ENCODE data around the gene SLC18A3. TPM values are rescaled to one million over a fixed set of nuclear protein-coding genes. Genes with fewer than 3 reads are reported as not detected.

SLC18A3 gene
- total RNA-seq, 2 donors from 2014 or later = not detected

GRCh38 chr10:49631975-49632374 lies 21.9 kb downstream of the SLC18A3 start:
- no peak overlapping the region for H3K27ac Mint-ChIP-seq
- no peak for ATAC-seq
- H3K9me3 Mint-ChIP-seq = no peaks in the 10 kb centered on the region

GRCh38 chr10:49632406-49633317 lies 22.6 kb downstream of the SLC18A3 start:
- H3K36me3 Mint-ChIP-seq = no peaks in the 10 kb centered on the region
- DNase-seq (ENCODE audit: low spot score in 2 of 2) (peak in 1 of 2 donors; percentile 20), ATAC-seq (no peak)
- no peaks in the 10 kb centered on the region for H3K9me3 Mint-ChIP-seq
- H3K27ac Mint-ChIP-seq = no peak overlapping the region

More at GRCh38 chr10:49631975-49632374, 21.9 kb downstream of the SLC18A3 start:
- H3K36me3 Mint-ChIP-seq = no peaks in the 10 kb centered on the region
- DNase-seq (ENCODE audit: low spot score in 2 of 2) = peak in 1 of 2 donors; percentile 43

DNA sequence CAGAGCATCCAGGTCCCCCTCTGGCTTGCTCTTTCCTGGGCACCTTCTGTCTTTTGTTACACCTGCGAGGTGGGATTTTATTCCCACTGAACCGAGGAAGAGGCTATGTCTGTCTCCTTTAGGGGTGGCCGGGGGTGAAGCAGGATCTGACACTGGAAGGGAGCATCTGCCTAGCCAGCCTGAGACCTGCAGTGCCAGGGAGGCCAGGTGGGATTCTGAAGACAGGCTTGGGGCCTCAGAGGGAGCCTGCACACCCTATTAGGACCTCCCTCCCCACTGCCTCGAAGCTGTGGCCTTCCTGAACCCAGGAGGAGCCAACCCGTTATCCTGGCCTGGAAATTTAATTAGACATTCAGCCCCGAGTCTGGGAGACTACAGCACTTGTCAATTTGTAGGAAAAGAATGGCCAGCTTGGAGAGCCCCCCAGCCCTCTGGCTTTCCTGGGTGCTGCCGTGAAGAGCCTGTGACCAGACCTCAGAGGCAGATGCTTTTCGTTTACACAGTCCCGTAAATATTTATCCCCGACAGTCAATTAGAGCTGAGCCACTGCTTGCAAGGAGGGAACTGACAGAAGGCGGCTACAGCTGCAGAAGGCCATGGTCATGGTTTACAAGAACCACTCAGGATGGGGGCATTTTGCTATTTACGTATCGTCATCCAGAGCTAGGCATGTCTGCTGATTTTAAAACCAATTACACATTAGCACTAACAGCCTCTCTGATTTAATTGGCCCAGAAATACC lies 23.4 kb downstream of the SLC18A3 start:
- H3K36me3 Mint-ChIP-seq = no peaks in the 10 kb centered on the region
- no peaks in the 10 kb centered on the region for H3K9me3 Mint-ChIP-seq
- no peak overlapping the region for H3K27ac Mint-ChIP-seq
- no peak for ATAC-seq
- DNase-seq (ENCODE audit: low spot score in 2 of 2) = peak in 1 of 2 donors; percentile 11

DNA sequence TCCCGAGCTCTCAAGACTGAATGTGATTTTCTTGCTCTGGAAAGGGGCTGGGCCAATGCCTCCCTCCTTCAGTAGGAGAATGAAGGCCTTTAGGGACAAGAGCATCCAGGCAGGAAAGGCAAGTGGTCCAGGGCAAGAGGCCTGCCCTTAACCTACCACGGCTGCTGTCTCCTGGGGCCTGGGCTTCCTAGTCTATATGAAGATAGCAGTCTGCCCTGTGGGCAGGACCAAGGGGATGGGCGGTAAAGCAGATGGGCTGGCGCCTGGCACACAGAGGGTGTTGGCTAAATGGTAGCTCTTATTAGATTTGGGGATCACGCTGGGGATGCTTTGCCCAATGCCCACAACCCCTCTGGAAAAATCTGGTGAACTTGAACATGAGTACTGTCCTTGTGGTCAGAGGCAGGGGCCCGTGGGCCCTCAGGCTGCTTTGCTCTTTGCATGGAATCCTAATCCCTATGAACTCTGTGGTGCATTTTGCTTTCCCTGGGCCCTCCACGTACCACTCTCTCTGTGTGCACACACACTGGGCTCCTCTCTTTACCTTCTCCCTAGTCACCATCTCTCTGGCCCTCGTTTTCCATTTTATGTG lies 24.1 kb downstream of the SLC18A3 start:
- H3K36me3 Mint-ChIP-seq = no peaks in the 10 kb centered on the region
- no peaks in the 10 kb centered on the region for H3K9me3 Mint-ChIP-seq
- DNase-seq (ENCODE audit: low spot score in 2 of 2) (peak in 1 of 2 donors; percentile 20), ATAC-seq (no peak)
- no peak overlapping the region for H3K27ac Mint-ChIP-seq

GRCh38 chr10:49642311-49642710 lies 32.2 kb downstream of the SLC18A3 start:
- H3K36me3 Mint-ChIP-seq = no peaks in the 10 kb centered on the region
- DNase-seq (ENCODE audit: low spot score in 2 of 2) = peak in 1 of 2 donors; percentile 41
- no peak for ATAC-seq
- H3K9me3 Mint-ChIP-seq = no peaks in the 10 kb centered on the region
- no peak overlapping the region for H3K27ac Mint-ChIP-seq

DNA sequence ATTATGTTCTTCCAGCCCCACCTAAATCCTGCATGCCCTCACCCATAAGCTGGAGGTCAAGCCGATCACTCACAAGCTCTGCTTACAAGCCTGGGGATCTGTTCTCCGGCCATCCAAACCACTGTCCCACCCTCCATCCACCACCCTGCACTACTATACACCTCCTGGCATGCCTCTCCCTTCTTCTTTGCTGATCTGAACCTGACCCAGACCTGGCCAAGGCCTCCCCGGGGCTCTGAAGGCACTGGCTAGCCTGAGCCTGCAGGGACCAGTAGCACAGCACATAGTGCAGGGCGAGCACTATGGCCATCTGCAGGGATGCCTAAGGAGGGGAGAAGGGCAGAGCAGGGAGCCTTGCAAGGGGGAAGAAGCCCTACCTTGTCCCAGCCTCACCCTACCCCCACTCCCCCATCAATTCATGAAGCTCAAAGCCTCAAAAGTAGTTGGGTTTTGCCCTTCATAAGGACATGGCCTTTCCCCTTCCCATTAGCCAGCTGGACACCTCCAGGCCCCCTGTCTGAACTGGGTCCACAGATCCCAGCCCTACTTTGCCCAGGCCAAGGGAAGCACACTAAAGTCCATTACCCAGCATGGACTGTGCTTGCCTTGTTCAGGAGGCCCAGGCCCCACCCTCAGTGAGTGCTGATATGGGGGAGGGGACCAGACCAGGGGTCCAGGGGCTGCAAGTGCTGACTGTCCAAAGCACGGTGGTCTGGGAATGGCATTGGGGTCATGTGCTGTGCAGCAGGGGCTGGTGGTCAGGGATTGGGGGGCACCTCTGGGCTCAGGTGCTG lies 33.3 kb downstream of the SLC18A3 start:
- no peaks in the 10 kb centered on the region for H3K36me3 Mint-ChIP-seq
- DNase-seq (ENCODE audit: low spot score in 2 of 2) (peak in 1 of 2 donors; percentile 47), ATAC-seq (no peak)
- no peak overlapping the region for H3K27ac Mint-ChIP-seq
- no peaks in the 10 kb centered on the region for H3K9me3 Mint-ChIP-seq

DNA sequence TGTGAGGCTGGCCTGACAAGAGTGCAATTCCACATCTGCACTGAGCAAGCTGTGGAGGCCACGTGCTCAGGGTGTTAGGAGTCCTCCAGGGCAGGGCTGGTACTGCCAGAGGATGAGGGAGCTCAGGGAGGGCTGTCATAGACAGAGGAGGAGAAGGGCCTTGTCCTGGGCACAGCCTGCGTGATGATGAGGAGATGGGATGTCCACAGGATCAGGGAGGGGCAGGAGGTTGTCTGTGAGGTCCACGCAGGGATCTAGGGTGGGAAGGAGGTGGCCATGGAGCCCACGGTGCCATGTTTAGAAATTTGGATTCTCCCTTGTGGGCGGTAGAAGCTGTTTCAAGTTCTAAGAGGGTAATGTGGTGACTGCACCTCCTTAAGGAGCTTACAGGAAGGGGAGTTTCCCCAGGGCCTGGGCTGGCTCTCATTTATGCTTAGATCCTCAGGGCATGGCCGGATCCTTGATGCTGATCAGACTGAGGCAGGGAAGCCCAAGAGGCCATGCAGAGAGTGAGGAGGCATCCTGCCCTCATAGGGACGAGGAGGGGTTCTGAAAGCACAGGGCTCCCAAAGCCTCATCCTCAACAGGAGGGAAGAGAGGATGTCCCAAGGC lies 34.0 kb downstream of the SLC18A3 start:
- H3K27ac Mint-ChIP-seq = no peak overlapping the region
- no peak for ATAC-seq

DNA sequence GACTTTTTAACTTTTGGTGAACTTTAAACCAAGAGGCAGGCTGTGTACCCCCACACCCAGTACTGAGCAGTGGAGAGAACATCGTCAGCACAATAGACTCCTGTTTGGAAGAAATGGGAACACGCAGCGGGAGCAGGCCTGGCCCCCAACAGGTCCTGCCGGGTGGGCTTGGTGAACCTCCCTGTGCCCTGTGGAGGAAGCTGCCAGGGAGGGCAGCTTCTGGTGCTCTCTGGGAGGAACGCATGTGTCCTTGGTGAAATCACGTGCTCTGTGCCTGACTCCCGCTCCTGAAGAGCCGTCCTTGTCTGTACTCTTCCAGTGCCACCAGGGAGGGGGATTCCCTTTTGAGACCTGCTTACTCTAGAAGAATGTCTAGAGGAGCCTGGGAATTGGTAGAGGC lies 35.3 kb downstream of the SLC18A3 start:
- Mint-ChIP-seq H3K36me3 (no peaks in the 10 kb centered on the region), H3K9me3 (no peaks in the 10 kb centered on the region), H3K27ac (no peak overlapping the region)
- peak in 1 of 2 donors; percentile 13 for DNase-seq (ENCODE audit: low spot score in 2 of 2)
- ATAC-seq = no peak

More for the DNA sequence above, 34.0 kb downstream of the SLC18A3 start:
- H3K36me3 Mint-ChIP-seq = no peaks in the 10 kb centered on the region
- peak in 1 of 2 donors; percentile 14 for DNase-seq (ENCODE audit: low spot score in 2 of 2)
- H3K9me3 Mint-ChIP-seq = no peaks in the 10 kb centered on the region

DNA sequence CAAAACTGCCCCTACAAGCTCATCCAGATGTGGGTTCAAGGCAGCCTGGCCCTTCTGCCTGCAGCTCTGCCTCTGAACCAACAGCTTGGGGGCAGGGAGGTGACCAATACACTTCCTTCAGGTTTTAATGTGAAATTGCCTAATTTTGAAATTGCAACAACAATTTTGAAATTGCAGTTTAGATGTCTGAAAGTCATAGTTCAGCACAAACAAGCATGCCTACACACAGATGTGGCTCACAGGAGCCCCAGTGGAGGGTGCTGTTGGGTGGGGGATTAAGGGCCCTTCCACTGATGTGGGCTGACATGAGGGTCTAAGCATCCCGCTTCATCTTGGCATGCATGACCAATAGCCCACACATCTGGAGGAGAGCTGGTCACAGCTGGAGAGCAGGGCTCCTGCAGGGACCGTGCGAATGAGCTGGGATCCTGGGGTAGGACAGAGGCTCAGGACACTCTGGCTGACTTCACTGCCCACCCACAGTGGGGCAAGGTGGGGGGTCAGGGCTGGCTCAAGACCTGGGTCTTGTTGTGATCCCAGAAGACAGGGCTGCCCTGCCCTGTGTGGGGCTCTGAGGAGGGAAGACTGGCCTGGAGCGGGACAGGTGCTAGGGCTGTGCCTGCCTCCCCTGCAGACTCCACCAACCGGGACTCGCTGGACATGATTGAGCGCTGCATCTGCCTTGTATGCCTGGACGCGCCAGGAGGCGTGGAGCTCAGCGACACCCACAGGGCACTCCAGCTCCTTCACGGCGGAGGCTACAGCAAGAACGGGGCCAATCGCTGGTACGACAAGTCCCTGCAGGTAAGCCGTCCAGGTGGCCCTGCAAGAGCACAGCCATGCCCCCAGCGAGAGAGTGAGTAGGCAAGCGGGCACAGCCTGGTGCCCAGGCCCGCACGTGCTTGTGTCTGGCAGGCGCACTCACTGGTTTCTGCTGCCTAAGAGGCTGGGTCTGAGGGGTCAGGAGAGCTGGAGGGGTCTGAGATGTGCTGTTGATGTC lies 36.1 kb downstream of the SLC18A3 start:
- ATAC-seq (no peak), DNase-seq (ENCODE audit: low spot score in 2 of 2) (peak in 1 of 2 donors; percentile 43)
- Mint-ChIP-seq H3K27ac (no peak overlapping the region), H3K36me3 (no peaks in the 10 kb centered on the region), H3K9me3 (no peaks in the 10 kb centered on the region)

DNA sequence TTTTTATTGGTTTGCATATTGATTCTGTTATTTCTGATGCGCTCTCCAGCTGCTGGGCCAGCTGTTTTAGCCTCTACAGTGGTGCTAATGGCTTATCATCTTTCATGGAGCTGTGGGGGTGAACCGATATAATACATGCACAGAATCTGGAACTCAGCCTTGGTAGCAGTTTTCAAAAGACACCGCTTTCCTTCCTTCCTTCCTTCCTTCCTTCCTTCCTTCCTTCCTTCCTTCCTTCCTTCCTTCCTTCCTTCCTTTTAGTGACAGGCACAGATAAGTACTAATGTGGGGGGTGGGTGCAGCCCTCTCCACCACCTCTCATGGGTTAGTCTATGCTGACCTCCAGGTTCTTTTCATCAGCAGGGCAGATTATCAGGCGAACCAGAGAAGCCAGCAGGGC lies 37.4 kb downstream of the SLC18A3 start:
- Mint-ChIP-seq H3K27ac (no peak overlapping the region), H3K9me3 (no peaks in the 10 kb centered on the region), H3K36me3 (no peaks in the 10 kb centered on the region)
- DNase-seq (ENCODE audit: low spot score in 2 of 2) = peak in 1 of 2 donors; percentile 18
- ATAC-seq = no peak

DNA sequence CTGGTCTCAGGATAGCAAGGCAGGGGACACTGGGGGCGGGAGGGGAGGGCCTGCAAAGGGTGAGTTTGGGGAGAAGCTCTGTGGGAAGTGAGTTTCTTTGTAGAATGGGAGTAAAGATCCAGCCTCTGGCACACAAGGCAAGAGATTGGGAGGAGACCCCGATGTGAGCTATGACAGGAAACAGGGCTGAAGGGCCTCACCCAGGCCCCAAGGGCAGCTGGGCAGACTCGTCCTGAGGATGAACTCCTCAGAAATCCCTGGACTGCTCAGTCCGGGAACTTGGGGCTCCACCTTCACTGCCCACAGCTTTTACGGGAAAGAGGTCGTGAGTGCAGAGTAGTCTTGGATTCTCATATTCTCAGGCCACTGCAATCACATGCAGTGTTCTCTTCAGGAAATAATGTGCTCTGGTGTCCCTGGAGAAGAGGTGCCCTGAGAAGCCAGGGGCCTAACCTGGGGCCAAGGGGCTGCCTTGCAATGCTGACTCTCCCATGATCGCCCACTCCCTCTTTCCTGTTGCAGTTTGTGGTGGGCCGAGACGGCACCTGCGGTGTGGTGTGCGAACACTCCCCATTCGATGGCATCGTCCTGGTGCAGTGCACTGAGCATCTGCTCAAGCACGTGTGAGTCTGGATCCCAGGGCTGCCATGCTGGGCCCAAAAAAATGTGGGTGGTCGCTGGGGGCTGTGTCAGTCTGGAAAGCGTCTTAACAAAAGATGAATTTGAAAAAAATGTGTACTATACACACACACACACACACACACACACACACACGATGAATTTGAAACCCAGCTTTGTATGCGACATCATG lies 38.1 kb downstream of the SLC18A3 start:
- no peaks in the 10 kb centered on the region for H3K36me3 Mint-ChIP-seq
- H3K27ac Mint-ChIP-seq = no peak overlapping the region
- H3K9me3 Mint-ChIP-seq = no peaks in the 10 kb centered on the region
- DNase-seq (ENCODE audit: low spot score in 2 of 2) (peak in 1 of 2 donors; percentile 39), ATAC-seq (no peak)

DNA sequence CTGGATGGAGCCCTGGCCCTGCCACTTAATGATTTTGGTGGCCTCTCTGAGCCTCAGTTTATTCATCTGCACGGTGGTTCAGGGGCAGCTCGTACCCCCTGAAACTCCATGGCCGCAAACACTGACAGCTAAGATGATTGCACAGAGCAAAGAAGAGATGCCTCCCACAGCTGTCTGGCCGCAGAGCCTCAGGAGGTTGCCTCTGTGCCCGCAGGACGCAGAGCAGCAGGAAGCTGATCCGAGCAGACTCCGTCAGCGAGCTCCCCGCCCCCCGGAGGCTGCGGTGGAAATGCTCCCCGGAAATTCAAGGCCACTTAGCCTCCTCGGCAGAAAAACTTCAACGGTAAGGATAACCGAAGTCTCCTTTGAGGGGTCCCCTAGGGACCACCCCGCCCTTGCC lies 39.2 kb downstream of the SLC18A3 start:
- no peaks in the 10 kb centered on the region for H3K36me3 Mint-ChIP-seq
- peak; percentile 25 to 55 for DNase-seq (ENCODE audit: low spot score in 2 of 2)
- H3K9me3 Mint-ChIP-seq = no peaks in the 10 kb centered on the region
- peak; percentile 56 to 76 for ATAC-seq
- no peak overlapping the region for H3K27ac Mint-ChIP-seq

GRCh38 chr10:49649936-49650723 lies 40.0 kb downstream of the SLC18A3 start:
- H3K36me3 Mint-ChIP-seq = no peaks in the 10 kb centered on the region
- peak in 1 of 2 donors; percentile 38 for DNase-seq (ENCODE audit: low spot score in 2 of 2)
- ATAC-seq = peak; percentile 20 to 35

DNA sequence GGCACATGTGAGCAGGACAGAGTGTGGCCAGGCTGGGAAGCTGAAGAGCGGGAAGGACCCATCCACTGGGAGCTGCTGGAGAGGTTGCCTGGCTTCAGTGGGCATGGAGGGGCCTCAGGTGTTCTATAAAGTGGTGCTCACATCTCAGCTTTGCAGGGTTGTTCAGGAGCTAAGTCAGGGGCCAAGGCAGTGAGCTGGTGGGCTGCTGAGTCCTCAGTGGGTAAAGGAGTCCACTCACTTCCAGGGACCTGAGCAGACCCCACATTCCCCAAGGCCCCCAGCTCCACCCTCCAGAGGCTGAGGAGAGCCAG lies 40.6 kb downstream of the SLC18A3 start:
- Mint-ChIP-seq H3K9me3 (no peaks in the 10 kb centered on the region), H3K36me3 (no peaks in the 10 kb centered on the region)
- no peak for ATAC-seq

More at GRCh38 chr10:49649936-49650723, 40.0 kb downstream of the SLC18A3 start:
- H3K27ac Mint-ChIP-seq = peak overlapping the region in 1 of 2 donors; percentile 19
- H3K9me3 Mint-ChIP-seq = no peaks in the 10 kb centered on the region

More for the DNA sequence above, 40.6 kb downstream of the SLC18A3 start:
- no peak overlapping the region for H3K27ac Mint-ChIP-seq
- DNase-seq (ENCODE audit: low spot score in 2 of 2) = peak in 1 of 2 donors; percentile 39

Data from activated naive CD4-positive, alpha-beta T cell treated with anti-CD3 and anti-CD28 coated beads, Interleukin-2, amount 50 U/mL, for 72 hours (primary cell).